Neuronal stem cell (in vitro differentiated cells): ENCODE results near the gene GBP7.

Source experiments
- DNase-seq: peaks from one replicate; pipeline ENCODE4 v3.0.0-alpha.2; 2013; ENCODE audit warnings: low spot score
- H2AFZ ChIP-seq: one replicate; pipeline ENCODE4 v1.6.1; 2013; ENCODE audit warnings: mild to moderate bottlenecking, low read length, inconsistent platforms
- H2AK5ac ChIP-seq: 2 replicates; pipeline ENCODE4 v1.6.1; 2013; ENCODE audit warnings: low read depth, mild to moderate bottlenecking, inconsistent platforms, low read length, moderate library complexity, mixed read lengths
- H2BK120ac ChIP-seq: 2 replicates; pipeline ENCODE4 v1.6.1; 2013; ENCODE audit warnings: low read depth, mild to moderate bottlenecking, inconsistent platforms, low read length, moderate library complexity, mixed read lengths
- H2BK12ac ChIP-seq: one replicate; pipeline ENCODE4 v1.6.1; 2013; ENCODE audit warnings: low read length, inconsistent platforms
- H2BK15ac ChIP-seq: 2 replicates; pipeline ENCODE4 v1.6.1; 2013; ENCODE audit warnings: mild to moderate bottlenecking, low read length, inconsistent platforms, mixed read lengths
- H2BK5ac ChIP-seq: one replicate; pipeline ENCODE4 v1.6.1; 2013; ENCODE audit warnings: inconsistent platforms, mild to moderate bottlenecking, low read length, moderate library complexity
- H3K14ac ChIP-seq: one replicate; pipeline ENCODE4 v1.6.1; 2013; ENCODE audit warnings: low read length, inconsistent platforms
- H3K18ac ChIP-seq: 2 replicates; pipeline ENCODE4 v1.6.1; 2013; ENCODE audit warnings: low read length, inconsistent platforms
- H3K23ac ChIP-seq: 2 replicates; pipeline ENCODE4 v1.6.1; 2013; ENCODE audit warnings: low read depth, mild to moderate bottlenecking, mixed read lengths, low read length, inconsistent platforms; ENCODE audit not compliant: poor library complexity
- H3K27ac ChIP-seq: replicated peaks from 3 replicates; pipeline ENCODE4 v1.5.1; 2013; ENCODE audit warnings: low read length, inconsistent platforms
- H3K27me3 ChIP-seq, 3 experiments: 2 replicates each; pipeline ENCODE4 v1.6.1; 2013; ENCODE audit warnings: low read length in 3 of 3, mild to moderate bottlenecking in 2 of 3, inconsistent platforms in 1 of 3, low read depth in 1 of 3, mixed read lengths in 1 of 3, moderate library complexity in 1 of 3; ENCODE audit not compliant: control insufficient read depth in 3 of 3, insufficient read depth in 3 of 3
- H3K36me3 ChIP-seq, 2 donors: replicated peaks in 1 of 2; 2 replicates each; pipeline ENCODE4 v1.6.1; 2013; ENCODE audit warnings: low read length in 2 of 2; ENCODE audit not compliant: control insufficient read depth in 2 of 2, insufficient read depth in 2 of 2
- H3K4ac ChIP-seq: 2 replicates; pipeline ENCODE4 v1.6.1; 2013; ENCODE audit warnings: inconsistent platforms, mild to moderate bottlenecking, low read length, moderate library complexity
- H3K4me1 ChIP-seq, 2 donors: 1 replicate in 1 of 2; 2 replicates in 1 of 2; pipeline ENCODE4 v1.6.1; 2013; ENCODE audit warnings: low read length in 2 of 2, low read depth in 1 of 2; ENCODE audit not compliant: control insufficient read depth in 2 of 2, insufficient read depth in 1 of 2
- H3K4me2 ChIP-seq: one replicate; pipeline ENCODE4 v1.6.1; 2013; ENCODE audit warnings: mild to moderate bottlenecking, low read length, inconsistent platforms; ENCODE audit not compliant: insufficient read depth, poor library complexity, severe bottlenecking
- H3K4me3 ChIP-seq, 2 donors: 2 replicates each; pipeline ENCODE4 v1.5.1; 2013; ENCODE audit warnings: low read length in 2 of 2, mild to moderate bottlenecking in 2 of 2, inconsistent platforms in 1 of 2, moderate library complexity in 1 of 2
- H3K79me1 ChIP-seq: one replicate; pipeline ENCODE4 v1.6.1; 2013; ENCODE audit warnings: low read depth, mild to moderate bottlenecking, inconsistent platforms, low read length, moderate library complexity
- H3K9ac ChIP-seq: one replicate; pipeline ENCODE4 v1.6.1; 2013; ENCODE audit warnings: mild to moderate bottlenecking, low read depth, low read length, inconsistent platforms; ENCODE audit not compliant: poor library complexity
- H3K9me3 ChIP-seq, 2 donors: replicated peaks in 1 of 2; 2 replicates each; pipeline versions ENCODE3 to v1.6.1; 2013; ENCODE audit warnings: low read length in 2 of 2, mild to moderate bottlenecking in 2 of 2, inconsistent platforms in 1 of 2, low read depth in 1 of 2, mixed read lengths in 1 of 2, moderate library complexity in 1 of 2; ENCODE audit not compliant: control insufficient read depth in 2 of 2, insufficient read depth in 1 of 2
- H4K8ac ChIP-seq: one replicate; pipeline ENCODE4 v1.6.1; 2013; ENCODE audit warnings: low read depth, mild to moderate bottlenecking, inconsistent platforms, low read length, moderate library complexity
- H4K91ac ChIP-seq: one replicate; pipeline ENCODE4 v1.6.1; 2013; ENCODE audit warnings: low read length, low read depth, mild to moderate bottlenecking, inconsistent platforms; ENCODE audit not compliant: poor library complexity
- WGBS, 2 donors: extraction: QIAGEN DNeasy Blood & Tissue Kit; methylation state at CpG; one replicate each; pipeline ENCODE4 v1.1.7; 2013; ENCODE audit warnings: missing lambda C conversion rate in 2 of 2, mixed read lengths in 1 of 2; ENCODE audit not compliant: insufficient read length in 2 of 2, insufficient replicate concordance in 1 of 2; ENCODE audit errors: extremely low coverage in 2 of 2; 5-methylcytosine and 5-hydroxymethylcytosine counted together

Gene GBP7

GRCh38 chr1:89198081-89198480, 22.3 kb upstream of the GBP7 start:
- no CpG with 5 or more reads among the region's 8 CpGs for WGBS, 2 donors

DNA sequence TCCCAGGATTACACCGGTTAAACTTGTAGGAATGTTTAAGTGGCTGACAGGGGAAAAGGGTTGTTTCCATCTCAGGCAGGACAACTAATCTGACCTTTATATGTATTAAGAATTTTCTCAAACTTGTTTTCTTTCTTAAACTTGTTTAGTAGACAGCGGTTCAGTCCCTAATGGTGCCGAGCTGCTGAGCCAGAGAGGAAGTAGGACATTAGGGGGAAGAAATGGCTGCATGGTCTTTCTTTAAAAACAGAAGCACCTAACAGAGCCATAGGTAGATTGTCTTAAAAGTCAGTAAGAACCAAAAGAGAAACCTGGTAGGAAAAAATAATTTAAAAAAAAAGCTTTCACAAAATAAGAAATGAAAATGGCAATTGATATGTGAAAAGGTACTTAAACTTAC, 19.7 kb upstream of the GBP7 start:
- Histone ChIP-seq H3K4ac (no peak overlapping the region), H3K9me3 (no peaks in the 10 kb centered on the region), H2BK5ac (no peak overlapping the region), H3K36me3 (no peaks in the 10 kb centered on the region), H4K91ac (no peak overlapping the region), H2AK5ac (no peak overlapping the region), H4K8ac (no peak overlapping the region), H3K4me1 (no peaks in the 10 kb centered on the region), H3K27ac (no peak overlapping the region), H2BK120ac (no peak overlapping the region), H3K27me3 (no peaks in the 10 kb centered on the region), H3K23ac (no peak overlapping the region), H3K79me1 (no peaks in the 10 kb centered on the region), H3K18ac (no peak overlapping the region), H3K9ac (no peak overlapping the region), H2BK15ac (no peak overlapping the region), H2BK12ac (no peak overlapping the region), H2AFZ (no peak overlapping the region), H3K4me3 (no peak overlapping the region), H3K14ac (no peak overlapping the region), H3K4me2 (no peak overlapping the region)
- DNase-seq: no peak
- WGBS, 2 donors: no CpG with 5 or more reads among the region's 3 CpGs

More at GRCh38 chr1:89198081-89198480, 22.3 kb upstream of the GBP7 start:
- no peaks in the 10 kb centered on the region for H3K36me3 ChIP-seq
- H3K27ac ChIP-seq: no peak overlapping the region
- H4K8ac ChIP-seq: no peak overlapping the region
- H3K18ac ChIP-seq: no peak overlapping the region
- H2BK120ac ChIP-seq: no peak overlapping the region
- no peak overlapping the region for H2BK12ac ChIP-seq
- no peak overlapping the region for H3K4ac ChIP-seq
- no peak overlapping the region for H3K9ac ChIP-seq
- H3K4me3 ChIP-seq: no peak overlapping the region
- no peak overlapping the region for H4K91ac ChIP-seq
- H3K27me3 ChIP-seq: no peaks in the 10 kb centered on the region
- no peaks in the 10 kb centered on the region for H3K9me3 ChIP-seq
- no peak overlapping the region for H2AK5ac ChIP-seq
- no peak overlapping the region for H3K14ac ChIP-seq
- H3K23ac ChIP-seq: no peak overlapping the region
- no peak for DNase-seq
- no peak overlapping the region for H3K4me2 ChIP-seq
- H3K79me1 ChIP-seq: no peaks in the 10 kb centered on the region
- H2BK5ac ChIP-seq: no peak overlapping the region
- no peak overlapping the region for H2AFZ ChIP-seq
- H3K4me1 ChIP-seq: no peaks in the 10 kb centered on the region
- no peak overlapping the region for H2BK15ac ChIP-seq

GRCh38 chr1:89191314-89191713, 15.5 kb upstream of the GBP7 start:
- H2BK5ac ChIP-seq: no peak overlapping the region
- H2AK5ac ChIP-seq: no peak overlapping the region
- no peaks in the 10 kb centered on the region for H3K79me1 ChIP-seq
- no peaks in the 10 kb centered on the region for H3K27me3 ChIP-seq
- DNase-seq: no peak
- H3K23ac ChIP-seq: no peak overlapping the region
- H3K14ac ChIP-seq: no peak overlapping the region
- H3K36me3 ChIP-seq: no peaks in the 10 kb centered on the region
- H4K91ac ChIP-seq: no peak overlapping the region
- H3K9ac ChIP-seq: no peak overlapping the region
- no peak overlapping the region for H2BK12ac ChIP-seq
- H3K4me1 ChIP-seq: no peaks in the 10 kb centered on the region
- no peak overlapping the region for H3K18ac ChIP-seq
- no peak overlapping the region for H4K8ac ChIP-seq
- H3K4ac ChIP-seq: no peak overlapping the region
- no peaks in the 10 kb centered on the region for H3K9me3 ChIP-seq
- no peak overlapping the region for H2BK15ac ChIP-seq
- no peak overlapping the region for H2AFZ ChIP-seq
- no peak overlapping the region for H3K27ac ChIP-seq
- H2BK120ac ChIP-seq: no peak overlapping the region
- H3K4me3 ChIP-seq: no peak overlapping the region
- no CpG with 5 or more reads among the region's 5 CpGs for WGBS, 2 donors
- H3K4me2 ChIP-seq: no peak overlapping the region

GRCh38 chr1:89190017-89190416, 14.2 kb upstream of the GBP7 start:
- no peak overlapping the region for H2AK5ac ChIP-seq
- no peak overlapping the region for H2AFZ ChIP-seq
- no peak overlapping the region for H3K4me3 ChIP-seq
- H2BK120ac ChIP-seq: no peak overlapping the region
- no peaks in the 10 kb centered on the region for H3K9me3 ChIP-seq
- no peak overlapping the region for H3K4ac ChIP-seq
- H4K8ac ChIP-seq: no peak overlapping the region
- H3K27me3 ChIP-seq: no peaks in the 10 kb centered on the region
- no peak overlapping the region for H3K9ac ChIP-seq
- no CpG with 5 or more reads among the region's 4 CpGs for WGBS, 2 donors
- no peak overlapping the region for H3K4me2 ChIP-seq
- H3K36me3 ChIP-seq: no peaks in the 10 kb centered on the region
- no peak overlapping the region for H2BK12ac ChIP-seq
- H3K18ac ChIP-seq: no peak overlapping the region
- H3K27ac ChIP-seq: no peak overlapping the region
- H3K23ac ChIP-seq: no peak overlapping the region
- H2BK5ac ChIP-seq: no peak overlapping the region
- no peak overlapping the region for H2BK15ac ChIP-seq
- no peaks in the 10 kb centered on the region for H3K4me1 ChIP-seq
- H3K14ac ChIP-seq: no peak overlapping the region
- DNase-seq: no peak
- H3K79me1 ChIP-seq: no peaks in the 10 kb centered on the region
- H4K91ac ChIP-seq: no peak overlapping the region
